Neural crest cell (in vitro differentiated cells): ENCODE results near the gene STAC3. TPM values are rescaled to one million over a fixed set of nuclear protein-coding genes. Genes with fewer than 3 reads are reported as not detected.

Experiments
- DNase-seq: peaks from one replicate; pipeline ENCODE4 v3.0.0; 2021; ENCODE audit warnings: low read depth, mixed read lengths, low spot score
- H3K27ac Mint-ChIP-seq: one replicate; pipeline ENCODE4 v1.8.0; 2021; ENCODE audit warnings: mild to moderate bottlenecking, mixed read lengths; ENCODE audit not compliant: unreplicated experiment
- H3K27me3 Mint-ChIP-seq: 2 replicates; pipeline ENCODE4 v1.8.0; 2021; ENCODE audit warnings: low read depth, mild to moderate bottlenecking, mixed read lengths
- H3K36me3 Mint-ChIP-seq: 2 replicates; pipeline ENCODE4 v1.8.0; 2021; ENCODE audit warnings: low read depth, mild to moderate bottlenecking, mixed read lengths
- H3K4me1 Mint-ChIP-seq: 2 replicates; pipeline ENCODE4 v1.8.0; 2021; ENCODE audit warnings: mixed read lengths
- H3K4me3 Mint-ChIP-seq: one replicate; pipeline ENCODE4 v1.8.0; 2021; ENCODE audit warnings: mild to moderate bottlenecking, mixed read lengths
- H3K9me3 Mint-ChIP-seq: 2 replicates; pipeline ENCODE4 v1.8.0; 2021; ENCODE audit warnings: mixed read lengths
- CTCF ChIP-seq: fragments of 200-600 bp; sonication (generic); conservative IDR thresholded peaks from 2 replicates; pipeline ENCODE4 v1.5.0; 2021; ENCODE audit warnings: antibody characterized with exemption, mild to moderate bottlenecking
- total RNA-seq: library from RNA; stranded (reverse); gene quantifications from 2 replicates; pipeline ENCODE4 v1.2.1, GENCODE V29; 2021

The STAC3 gene
- total RNA-seq, 1 donor from 2014 or later: 3.8 TPM

- peak; percentile 82 for TF ChIP-seq CTCF
- H3K27me3 Mint-ChIP-seq: peaks cover 69% of the 10 kb centered on the region
- H3K36me3 Mint-ChIP-seq: no peaks in the 10 kb centered on the region
- H3K9me3 Mint-ChIP-seq: no peaks in the 10 kb centered on the region
- DNase-seq: peak; percentile 94
- H3K4me1 Mint-ChIP-seq: peaks cover 47% of the 10 kb centered on the region
- H3K27ac Mint-ChIP-seq: no peak overlapping the region
- peak overlapping the region; percentile 85 for H3K4me3 Mint-ChIP-seq
Measured at GRCh38 chr12:57242691-57243454, 8.1 kb downstream of the STAC3 start.

GRCh38 chr12:57242329-57242690, 8.7 kb downstream of the STAC3 start:
- Mint-ChIP-seq H3K9me3 (no peaks in the 10 kb centered on the region), H3K4me3 (peak overlapping the region; percentile 90), H3K4me1 (peaks cover 53% of the 10 kb centered on the region), H3K27ac (no peak overlapping the region), H3K27me3 (peaks cover 74% of the 10 kb centered on the region), H3K36me3 (no peaks in the 10 kb centered on the region)
- DNase-seq: no peak
- TF ChIP-seq CTCF: no peak

GRCh38 chr12:57241402-57242310, 9.3 kb downstream of the STAC3 start:
- Mint-ChIP-seq H3K9me3 (no peaks in the 10 kb centered on the region), H3K36me3 (no peaks in the 10 kb centered on the region), H3K27me3 (peaks cover 81% of the 10 kb centered on the region), H3K27ac (no peak overlapping the region), H3K4me3 (peak overlapping the region; percentile 90), H3K4me1 (peaks cover 57% of the 10 kb centered on the region)
- no peak for TF ChIP-seq CTCF
- DNase-seq: no peak

GRCh38 chr12:57240926-57241401, 10.0 kb downstream of the STAC3 start:
- Mint-ChIP-seq H3K9me3 (no peaks in the 10 kb centered on the region), H3K4me1 (peaks cover 57% of the 10 kb centered on the region), H3K27me3 (peaks cover 83% of the 10 kb centered on the region), H3K4me3 (peak overlapping the region; percentile 90), H3K36me3 (no peaks in the 10 kb centered on the region), H3K27ac (no peak overlapping the region)
- DNase-seq: no peak
- TF ChIP-seq CTCF: no peak

- Mint-ChIP-seq H3K36me3 (no peaks in the 10 kb centered on the region), H3K27me3 (peaks cover 86% of the 10 kb centered on the region), H3K9me3 (no peaks in the 10 kb centered on the region), H3K27ac (peak overlapping the region; percentile 27), H3K4me1 (peaks cover 60% of the 10 kb centered on the region), H3K4me3 (peak overlapping the region; percentile 90)
- TF ChIP-seq CTCF: peak; percentile 14
- no peak for DNase-seq
Measured at GRCh38 chr12:57240066-57240921, 10.7 kb downstream of the STAC3 start.
